H9 (cell line): ENCODE measurements around the gene CXCL10. TPM values are rescaled to one million over a fixed set of nuclear protein-coding genes. Genes with fewer than 3 reads are reported as not detected.
A peak's percentile ranks its signal among the peaks of the same experiment; 100 is the strongest.

ENCODE experiments used
- DNase-seq: peaks from one replicate; pipeline ENCODE4 v3.0.0-alpha.2; 2017
- H2AFZ ChIP-seq: one replicate; pipeline ENCODE4 v1.6.1; 2013; ENCODE audit warnings: mild to moderate bottlenecking, low read length, control low read depth, moderate library complexity
- H2AK5ac ChIP-seq: 2 replicates; pipeline ENCODE4 v1.6.1; 2013; ENCODE audit warnings: low read length, control low read depth, mixed read lengths; ENCODE audit not compliant: insufficient read length
- H2BK120ac ChIP-seq: one replicate; pipeline ENCODE4 v1.6.1; 2013; ENCODE audit warnings: low read depth, mild to moderate bottlenecking, low read length, control low read depth, inconsistent platforms; ENCODE audit not compliant: poor library complexity, severe bottlenecking
- H2BK12ac ChIP-seq: 2 replicates; pipeline ENCODE4 v1.6.1; 2013; ENCODE audit warnings: low read length, control low read depth, mixed read lengths, low read depth; ENCODE audit not compliant: insufficient read length
- H2BK15ac ChIP-seq: 2 replicates; pipeline ENCODE4 v1.6.1; 2013; ENCODE audit warnings: low read depth, low read length, control low read depth
- H2BK20ac ChIP-seq: one replicate; pipeline ENCODE4 v1.6.1; 2013; ENCODE audit warnings: low read depth, mild to moderate bottlenecking, low read length, control low read depth, inconsistent platforms; ENCODE audit not compliant: poor library complexity, severe bottlenecking
- H2BK5ac ChIP-seq: 2 replicates; pipeline ENCODE4 v1.6.1; 2013; ENCODE audit warnings: low read length, control low read depth, mixed read lengths; ENCODE audit not compliant: insufficient read length
- H3K14ac ChIP-seq: 2 replicates; pipeline ENCODE4 v1.6.1; 2013; ENCODE audit warnings: low read length, control low read depth; ENCODE audit not compliant: insufficient read depth
- H3K18ac ChIP-seq: 2 replicates; pipeline ENCODE4 v1.6.1; 2013; ENCODE audit warnings: low read depth, mild to moderate bottlenecking, mixed read lengths, low read length, control low read depth; ENCODE audit not compliant: insufficient read length
- H3K23ac ChIP-seq: 2 replicates; pipeline ENCODE4 v1.6.1; 2013; ENCODE audit warnings: low read length, control low read depth, mixed read lengths, low read depth; ENCODE audit not compliant: insufficient read length
- H3K23me2 ChIP-seq: 2 replicates; pipeline ENCODE4 v1.6.1; 2013; ENCODE audit warnings: low read depth, mild to moderate bottlenecking, mixed read lengths, low read length, control low read depth; ENCODE audit not compliant: insufficient read length, poor library complexity, severe bottlenecking
- H3K27ac ChIP-seq: 2 replicates; pipeline ENCODE4 v1.5.1; 2013; ENCODE audit warnings: low read length, control low read depth, mixed read lengths, low read depth; ENCODE audit not compliant: insufficient read length
- H3K27me3 ChIP-seq: 2 replicates; pipeline ENCODE4 v1.6.1; 2013; ENCODE audit warnings: low read length, control low read depth, inconsistent platforms; ENCODE audit not compliant: insufficient read depth
- H3K4ac ChIP-seq: 2 replicates; pipeline ENCODE4 v1.6.1; 2013; ENCODE audit warnings: low read depth, mild to moderate bottlenecking, control low read depth, inconsistent platforms, low read length, moderate library complexity
- H3K4me1 ChIP-seq: 2 replicates; pipeline ENCODE4 v1.6.1; 2013; ENCODE audit warnings: low read length, control low read depth, inconsistent platforms; ENCODE audit not compliant: insufficient read depth
- H3K4me2 ChIP-seq: 2 replicates; pipeline ENCODE4 v1.6.1; 2013; ENCODE audit warnings: low read length, control low read depth, mixed read lengths; ENCODE audit not compliant: insufficient read length, insufficient read depth
- H3K56ac ChIP-seq: 2 replicates; pipeline ENCODE4 v1.6.1; 2013; ENCODE audit warnings: low read depth, mild to moderate bottlenecking, mixed read lengths, low read length, control low read depth; ENCODE audit not compliant: insufficient read length
- H3K79me1 ChIP-seq: 2 replicates; pipeline ENCODE4 v1.6.1; 2013; ENCODE audit warnings: low read depth, mild to moderate bottlenecking, moderate library complexity, low read length, control low read depth, inconsistent platforms; ENCODE audit not compliant: insufficient read depth, poor library complexity, severe bottlenecking
- H3K79me2 ChIP-seq: 2 replicates; pipeline ENCODE4 v1.6.1; 2013; ENCODE audit warnings: low read length, control low read depth, inconsistent platforms; ENCODE audit not compliant: insufficient read depth
- H3K9ac ChIP-seq: 2 replicates; pipeline ENCODE4 v1.6.1; 2013; ENCODE audit warnings: low read length, control low read depth, mixed read lengths; ENCODE audit not compliant: insufficient read length; ENCODE audit errors: extremely low read depth
- H3K9me3 ChIP-seq: one replicate; pipeline ENCODE4 v1.6.1; 2013; ENCODE audit warnings: low read depth, low read length, inconsistent platforms; ENCODE audit not compliant: control insufficient read depth
- H3T11ph ChIP-seq: one replicate; pipeline ENCODE4 v1.6.1; 2013; ENCODE audit warnings: mild to moderate bottlenecking, low read length, control low read depth, inconsistent platforms
- H4K20me1 ChIP-seq: one replicate; pipeline ENCODE4 v1.6.1; 2013; ENCODE audit not compliant: control insufficient read depth, insufficient read length, insufficient read depth
- H4K5ac ChIP-seq: 2 replicates; pipeline ENCODE4 v1.6.1; 2013; ENCODE audit warnings: low read depth, mild to moderate bottlenecking, mixed read lengths, low read length, control low read depth; ENCODE audit not compliant: insufficient read length
- H4K8ac ChIP-seq: replicated peaks from 2 replicates; pipeline ENCODE4 v1.6.1; 2013; ENCODE audit warnings: low read length, control low read depth, mixed read lengths, low read depth; ENCODE audit not compliant: insufficient read length
- H4K91ac ChIP-seq: 2 replicates; pipeline ENCODE4 v1.6.1; 2013; ENCODE audit warnings: low read depth, mild to moderate bottlenecking, moderate library complexity, mixed read lengths, low read length, control low read depth; ENCODE audit not compliant: insufficient read length
- H3K27ac Mint-ChIP-seq, 3 experiments: 2 replicates in 2 of 3; 3 replicates in 1 of 3; pipeline ENCODE4 v1.8.0; 2020 to 2021; ENCODE audit warnings: mixed read lengths in 3 of 3, mild to moderate bottlenecking in 1 of 3, moderate library complexity in 1 of 3
- H3K27me3 Mint-ChIP-seq: 2 replicates; pipeline ENCODE4 v1.8.0; 2021; ENCODE audit warnings: low read depth, mild to moderate bottlenecking, moderate library complexity, mixed read lengths
- H3K36me3 Mint-ChIP-seq, 3 experiments: 2 replicates in 2 of 3; 3 replicates in 1 of 3; pipeline ENCODE4 v1.8.0; 2020 to 2021; ENCODE audit warnings: low read depth in 3 of 3, mixed read lengths in 3 of 3; ENCODE audit not compliant: insufficient read depth in 1 of 3
- H3K4me1 Mint-ChIP-seq, 2 experiments: 2 replicates each; pipeline ENCODE4 v1.8.0; 2020; ENCODE audit warnings: mixed read lengths in 2 of 2
- H3K4me3 Mint-ChIP-seq, 2 experiments: 2 replicates in 1 of 2; 3 replicates in 1 of 2; pipeline ENCODE4 v1.8.0; 2020 to 2021; ENCODE audit warnings: mild to moderate bottlenecking in 2 of 2, mixed read lengths in 2 of 2, moderate library complexity in 1 of 2
- H3K9me3 Mint-ChIP-seq, 2 experiments: 2 replicates in 1 of 2; 3 replicates in 1 of 2; pipeline ENCODE4 v1.8.0; 2020; ENCODE audit warnings: mild to moderate bottlenecking in 2 of 2, mixed read lengths in 2 of 2, moderate library complexity in 1 of 2
- WGBS: extraction: QIAGEN DNeasy Blood & Tissue Kit; methylation state at CpG from one replicate; pipeline ENCODE4 v1.1.7; 2013; ENCODE audit warnings: missing lambda C conversion rate, low lambda C conversion rate, mixed read lengths; ENCODE audit not compliant: insufficient read length; ENCODE audit errors: extremely low coverage; 5-methylcytosine and 5-hydroxymethylcytosine counted together
- total RNA-seq: library from RNA; stranded (reverse); gene quantifications from 2 replicates; pipeline ENCODE4 v1.2.1, GENCODE V29; 2021
- TF ChIP-seq, protein P1 (sequence below): fragments of 200-600 bp; sonication (generic); conservative IDR thresholded peaks from 3 replicates; pipeline ENCODE4 v1.8.0; 2021; ENCODE audit warnings: antibody characterized with exemption, mild to moderate bottlenecking

CXCL10 gene
- total RNA-seq, 1 experiment from 2014 or later: not detected

DNA sequence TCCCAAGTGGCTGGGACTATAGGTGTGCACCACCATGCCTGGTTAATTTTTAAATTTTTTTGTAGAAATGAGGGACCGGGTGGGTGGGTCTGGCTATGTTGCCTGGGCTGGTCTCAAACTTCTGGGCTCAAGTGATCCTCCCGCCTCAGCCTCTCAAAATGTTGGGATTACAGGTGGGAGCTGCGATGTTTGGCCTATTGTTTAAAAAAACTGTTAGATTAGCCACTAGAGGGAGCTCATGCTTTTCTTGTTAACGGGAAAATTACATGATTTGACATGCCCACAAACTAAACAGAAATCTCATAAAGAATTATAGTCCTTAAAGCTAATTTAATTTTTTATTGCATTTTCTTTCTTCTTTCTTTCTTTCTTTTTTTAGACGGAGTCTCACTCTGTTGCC, 27.6 kb downstream of the CXCL10 start:
- no peaks in the 10 kb centered on the region for H3K4me1 Mint-ChIP-seq

More for the DNA sequence above, 27.6 kb downstream of the CXCL10 start:
- H3K27ac ChIP-seq: no peak overlapping the region
- H2AFZ ChIP-seq: no peak overlapping the region
- Mint-ChIP-seq H3K27ac (no peak overlapping the region), H3K9me3 (no peaks in the 10 kb centered on the region), H3K36me3 (no peaks in the 10 kb centered on the region), H3K27me3 (peaks cover 18% of the 10 kb centered on the region), H3K4me3 (no peak overlapping the region)
- H2BK120ac ChIP-seq: no peak overlapping the region
- no peaks in the 10 kb centered on the region for H3K23me2 ChIP-seq
- no peak overlapping the region for H3K4me2 ChIP-seq
- H3T11ph ChIP-seq: no peak overlapping the region
- TF ChIP-seq, protein P1, sequence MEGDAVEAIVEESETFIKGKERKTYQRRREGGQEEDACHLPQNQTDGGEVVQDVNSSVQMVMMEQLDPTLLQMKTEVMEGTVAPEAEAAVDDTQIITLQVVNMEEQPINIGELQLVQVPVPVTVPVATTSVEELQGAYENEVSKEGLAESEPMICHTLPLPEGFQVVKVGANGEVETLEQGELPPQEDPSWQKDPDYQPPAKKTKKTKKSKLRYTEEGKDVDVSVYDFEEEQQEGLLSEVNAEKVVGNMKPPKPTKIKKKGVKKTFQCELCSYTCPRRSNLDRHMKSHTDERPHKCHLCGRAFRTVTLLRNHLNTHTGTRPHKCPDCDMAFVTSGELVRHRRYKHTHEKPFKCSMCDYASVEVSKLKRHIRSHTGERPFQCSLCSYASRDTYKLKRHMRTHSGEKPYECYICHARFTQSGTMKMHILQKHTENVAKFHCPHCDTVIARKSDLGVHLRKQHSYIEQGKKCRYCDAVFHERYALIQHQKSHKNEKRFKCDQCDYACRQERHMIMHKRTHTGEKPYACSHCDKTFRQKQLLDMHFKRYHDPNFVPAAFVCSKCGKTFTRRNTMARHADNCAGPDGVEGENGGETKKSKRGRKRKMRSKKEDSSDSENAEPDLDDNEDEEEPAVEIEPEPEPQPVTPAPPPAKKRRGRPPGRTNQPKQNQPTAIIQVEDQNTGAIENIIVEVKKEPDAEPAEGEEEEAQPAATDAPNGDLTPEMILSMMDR: peak; percentile 85
- no peaks in the 10 kb centered on the region for H3K79me1 ChIP-seq
- DNase-seq: no peak
- no peaks in the 10 kb centered on the region for H3K9me3 ChIP-seq
- H4K5ac ChIP-seq: no peak overlapping the region
- H2BK12ac ChIP-seq: no peak overlapping the region
- H3K27me3 ChIP-seq: no peaks in the 10 kb centered on the region
- H3K23ac ChIP-seq: no peak overlapping the region
- no peaks in the 10 kb centered on the region for H3K4me1 ChIP-seq
- no peak overlapping the region for H2BK20ac ChIP-seq
- no peaks in the 10 kb centered on the region for H4K20me1 ChIP-seq
- H3K79me2 ChIP-seq: no peaks in the 10 kb centered on the region
- H3K18ac ChIP-seq: no peak overlapping the region
- H2BK15ac ChIP-seq: no peak overlapping the region
- H2AK5ac ChIP-seq: no peak overlapping the region
- no peak overlapping the region for H3K14ac ChIP-seq
- H4K91ac ChIP-seq: no peak overlapping the region
- H3K4ac ChIP-seq: no peak overlapping the region
- no peak overlapping the region for H4K8ac ChIP-seq
- whole genome bisulfite sequencing: no CpG with 5 or more reads among the region's 5 CpGs
- no peak overlapping the region for H3K9ac ChIP-seq
- no peak overlapping the region for H2BK5ac ChIP-seq
- no peak overlapping the region for H3K56ac ChIP-seq
